Mesendoderm (in vitro differentiated cells): ENCODE measurements around the gene MERTK.
A peak's percentile ranks its signal among the peaks of the same experiment; 100 is the strongest.

Experiments
- DNase-seq: peaks from one replicate; pipeline ENCODE4 v3.0.0; 2013
- H2AK5ac ChIP-seq: 2 replicates; pipeline ENCODE4 v1.6.1; 2013; ENCODE audit warnings: low read length, inconsistent platforms
- H2BK120ac ChIP-seq: 2 replicates; pipeline ENCODE4 v1.6.1; 2013; ENCODE audit warnings: low read depth, mild to moderate bottlenecking, low read length, moderate library complexity, mixed read lengths
- H2BK15ac ChIP-seq: replicated peaks from 2 replicates; pipeline ENCODE4 v1.6.1; 2013; ENCODE audit warnings: low read depth, mild to moderate bottlenecking, moderate library complexity
- H2BK5ac ChIP-seq: 2 replicates; pipeline ENCODE4 v1.6.1; 2013; ENCODE audit warnings: low read length, inconsistent platforms
- H3K18ac ChIP-seq: 2 replicates; pipeline ENCODE4 v1.6.1; 2013; ENCODE audit warnings: mild to moderate bottlenecking, low read length, mixed read lengths
- H3K23ac ChIP-seq: one replicate; pipeline ENCODE4 v1.6.1; 2013; ENCODE audit warnings: low read length
- H3K27ac ChIP-seq: 2 replicates; pipeline ENCODE4 v1.5.1; 2013; ENCODE audit warnings: low read depth, mild to moderate bottlenecking, inconsistent platforms, low read length, moderate library complexity
- H3K27me3 ChIP-seq: 2 replicates; pipeline ENCODE4 v1.6.1; 2013; ENCODE audit warnings: low read length, control low read depth, mild to moderate bottlenecking, inconsistent platforms; ENCODE audit not compliant: insufficient read depth, poor library complexity
- H3K36me3 ChIP-seq: 2 replicates; pipeline ENCODE4 v1.6.1; 2013; ENCODE audit warnings: low read length, inconsistent platforms; ENCODE audit not compliant: control insufficient read depth, insufficient read depth
- H3K4ac ChIP-seq: one replicate; pipeline ENCODE4 v1.6.1; 2013; ENCODE audit warnings: low read depth, mild to moderate bottlenecking, low read length, moderate library complexity
- H3K4me1 ChIP-seq: 2 replicates; pipeline ENCODE4 v1.6.1; 2013; ENCODE audit warnings: low read depth, low read length, inconsistent platforms; ENCODE audit not compliant: control insufficient read depth
- H3K4me2 ChIP-seq: 2 replicates; pipeline ENCODE4 v1.6.1; 2013; ENCODE audit warnings: low read length
- H3K4me3 ChIP-seq: 2 replicates; pipeline ENCODE4 v1.5.1; 2013; ENCODE audit warnings: mild to moderate bottlenecking, low read length
- H3K56ac ChIP-seq: one replicate; pipeline ENCODE4 v1.6.1; 2013; ENCODE audit warnings: low read length
- H3K79me1 ChIP-seq: 2 replicates; pipeline ENCODE4 v1.6.1; 2013; ENCODE audit warnings: low read length, inconsistent platforms
- H3K79me2 ChIP-seq: 2 replicates; pipeline ENCODE4 v1.6.1; 2013; ENCODE audit warnings: mild to moderate bottlenecking, low read length; ENCODE audit not compliant: control insufficient read depth, insufficient read depth
- H3K9ac ChIP-seq: 2 replicates; pipeline ENCODE4 v1.6.1; 2013; ENCODE audit warnings: low read length, inconsistent platforms
- H4K5ac ChIP-seq: one replicate; pipeline ENCODE4 v1.6.1; 2013; ENCODE audit warnings: low read length
- H4K8ac ChIP-seq: one replicate; pipeline ENCODE4 v1.6.1; 2013; ENCODE audit warnings: low read depth, mild to moderate bottlenecking, control low read depth, low read length, moderate library complexity
- WGBS: extraction: QIAGEN DNeasy Blood & Tissue Kit; methylation state at CpG from one replicate; pipeline ENCODE4 v1.1.7; 2013; ENCODE audit warnings: low lambda C conversion rate, missing lambda C conversion rate; ENCODE audit not compliant: insufficient coverage; ENCODE audit errors: extremely low coverage; 5-methylcytosine and 5-hydroxymethylcytosine counted together

MERTK gene

DNA sequence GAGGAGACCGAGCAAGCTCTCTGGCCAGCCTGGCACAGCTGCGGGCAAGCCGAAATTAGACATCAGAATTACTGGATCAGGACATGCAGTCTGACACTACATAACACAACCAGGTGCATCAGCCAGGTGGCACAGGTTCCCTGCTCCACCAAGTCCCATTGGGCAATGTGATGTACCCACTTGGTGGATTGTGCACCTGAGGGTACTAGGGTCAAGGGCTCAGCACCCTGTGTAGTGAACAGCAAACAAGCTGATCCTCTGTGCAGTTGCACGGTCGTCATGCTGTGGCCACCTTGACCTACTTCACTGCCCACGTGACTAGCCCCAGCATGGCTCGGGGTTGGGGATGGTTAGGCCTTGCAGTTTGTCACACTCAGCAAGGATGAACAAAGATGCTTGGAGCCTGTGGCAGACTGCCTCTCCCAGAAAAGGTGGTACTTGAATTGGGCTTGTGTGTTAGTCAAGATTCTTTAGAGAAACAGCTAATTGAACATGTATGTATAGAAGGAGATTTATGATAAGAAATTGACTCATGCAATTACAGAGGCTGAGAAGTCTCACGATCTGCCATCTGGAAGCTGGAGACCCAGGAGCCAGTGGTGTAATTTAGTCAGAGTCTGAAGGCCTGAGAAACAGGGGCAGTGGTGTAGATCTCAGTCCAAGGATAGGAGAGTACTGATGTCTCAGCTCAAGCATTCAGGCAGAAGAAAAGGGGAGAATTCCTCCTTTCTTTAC is 85.2 kb downstream of the MERTK start:
- Histone ChIP-seq H3K4me2 (no peak overlapping the region), H2BK5ac (no peak overlapping the region), H3K36me3 (no peaks in the 10 kb centered on the region), H2BK120ac (no peak overlapping the region), H3K79me2 (no peaks in the 10 kb centered on the region), H3K18ac (no peak overlapping the region), H3K4ac (no peak overlapping the region), H2BK15ac (no peak overlapping the region), H3K79me1 (no peaks in the 10 kb centered on the region), H3K4me3 (no peak overlapping the region), H3K56ac (no peak overlapping the region), H3K9ac (no peak overlapping the region), H4K8ac (no peak overlapping the region), H2AK5ac (no peak overlapping the region), H3K23ac (no peak overlapping the region), H4K5ac (no peak overlapping the region), H3K4me1 (no peaks in the 10 kb centered on the region), H3K27me3 (no peaks in the 10 kb centered on the region), H3K27ac (no peak overlapping the region)
- no CpG with 5 or more reads among the region's 8 CpGs for WGBS
- no peak for DNase-seq

DNA sequence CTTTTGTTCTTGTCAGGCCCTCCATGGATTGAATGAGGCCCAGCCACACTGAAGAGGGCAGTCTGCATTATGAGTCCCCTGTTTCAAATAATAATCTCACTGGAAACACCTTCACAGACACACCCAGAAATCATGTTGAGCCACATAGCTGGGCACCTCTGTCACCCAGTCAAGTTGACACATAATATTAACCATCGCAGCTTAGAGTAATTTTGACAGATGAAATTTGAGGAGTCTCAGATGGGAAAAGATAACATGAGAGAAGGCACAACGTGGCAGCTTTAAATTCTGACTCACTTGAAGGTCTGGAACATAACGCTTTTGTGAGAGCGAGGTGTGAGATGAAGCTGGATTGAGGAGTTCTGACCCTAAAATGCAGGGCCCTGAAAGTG is 85.8 kb downstream of the MERTK start:
- Histone ChIP-seq H3K56ac (no peak overlapping the region), H3K79me1 (no peaks in the 10 kb centered on the region), H3K79me2 (no peaks in the 10 kb centered on the region), H3K4me2 (no peak overlapping the region), H2BK5ac (no peak overlapping the region), H3K4me1 (no peaks in the 10 kb centered on the region), H4K8ac (no peak overlapping the region), H3K9ac (no peak overlapping the region), H3K27me3 (no peaks in the 10 kb centered on the region), H3K36me3 (no peaks in the 10 kb centered on the region), H4K5ac (no peak overlapping the region), H2AK5ac (no peak overlapping the region), H2BK120ac (no peak overlapping the region), H3K23ac (no peak overlapping the region), H3K4me3 (no peak overlapping the region), H2BK15ac (no peak overlapping the region), H3K18ac (no peak overlapping the region), H3K27ac (no peak overlapping the region), H3K4ac (no peak overlapping the region)
- DNase-seq = no peak
- no CpG with 5 or more reads among the region's 4 CpGs for WGBS

DNA sequence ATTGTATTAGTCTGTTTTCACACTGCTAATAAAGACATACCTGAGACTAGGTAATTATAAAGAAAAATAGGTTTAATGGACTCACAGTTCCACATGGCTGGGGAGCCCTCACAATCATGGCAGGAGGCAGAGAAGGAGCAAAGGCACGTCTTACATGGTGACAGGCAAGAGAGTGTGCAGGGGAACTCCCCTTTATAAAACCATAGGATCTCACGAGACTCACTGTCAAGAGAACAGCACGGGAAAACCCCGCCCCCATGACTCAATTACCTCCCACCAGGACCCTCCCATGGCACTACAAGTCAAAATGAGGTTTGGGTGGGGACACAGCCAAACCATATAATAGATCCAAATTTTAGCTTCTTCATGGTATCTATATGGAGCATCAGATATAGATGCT is 87.1 kb downstream of the MERTK start:
- WGBS = no CpG with 5 or more reads among the region's 4 CpGs
- H2AK5ac ChIP-seq = no peak overlapping the region

DNA sequence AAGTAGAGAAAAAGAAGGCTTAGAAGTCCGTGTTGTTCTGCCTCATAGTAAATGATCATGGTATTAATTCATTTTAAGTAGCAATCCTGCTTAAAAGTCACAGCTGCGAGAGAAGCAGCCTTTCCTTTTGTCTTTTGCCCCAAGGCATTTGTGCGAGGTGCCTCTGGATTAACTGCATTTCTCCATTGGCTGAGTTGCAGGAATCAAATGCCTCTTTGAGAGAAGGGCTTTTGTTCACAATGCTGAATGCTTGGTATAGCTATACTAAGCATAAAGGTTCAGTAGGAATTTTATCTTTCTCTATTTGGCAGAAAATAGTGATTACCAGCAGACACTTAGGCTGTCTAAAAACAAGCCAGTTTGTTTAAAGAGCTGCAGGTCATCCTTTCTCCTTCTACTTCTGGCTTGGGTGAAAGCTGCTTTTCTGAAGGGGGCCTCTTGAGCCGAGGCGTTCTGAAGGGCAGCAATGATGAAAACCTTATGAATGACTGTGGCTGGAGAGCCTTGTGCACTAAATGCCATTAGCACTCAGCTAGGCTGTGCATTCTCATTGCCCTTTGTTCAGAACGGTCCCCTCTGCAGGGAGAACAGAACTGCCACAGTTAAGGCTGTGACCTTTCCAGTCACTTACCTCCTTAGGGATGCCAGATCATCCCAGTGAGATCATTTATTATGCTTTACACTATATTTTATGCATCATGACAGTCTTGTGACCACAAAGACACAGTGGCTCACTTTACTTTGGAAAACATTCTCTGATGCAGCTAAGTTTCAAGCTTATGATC is 87.9 kb downstream of the MERTK start:
- DNase-seq = peak; percentile 44

More for the DNA sequence above, 87.1 kb downstream of the MERTK start:
- Histone ChIP-seq H3K56ac (no peak overlapping the region), H3K4ac (no peak overlapping the region), H3K4me3 (no peak overlapping the region), H3K79me2 (no peaks in the 10 kb centered on the region), H2BK15ac (no peak overlapping the region), H3K23ac (no peak overlapping the region), H3K36me3 (no peaks in the 10 kb centered on the region), H3K18ac (no peak overlapping the region), H3K4me1 (no peaks in the 10 kb centered on the region), H3K9ac (no peak overlapping the region), H3K27me3 (no peaks in the 10 kb centered on the region), H2BK120ac (no peak overlapping the region), H2BK5ac (no peak overlapping the region), H3K27ac (no peak overlapping the region), H4K5ac (no peak overlapping the region), H3K79me1 (no peaks in the 10 kb centered on the region), H4K8ac (no peak overlapping the region), H3K4me2 (no peak overlapping the region)
- no peak for DNase-seq

DNA sequence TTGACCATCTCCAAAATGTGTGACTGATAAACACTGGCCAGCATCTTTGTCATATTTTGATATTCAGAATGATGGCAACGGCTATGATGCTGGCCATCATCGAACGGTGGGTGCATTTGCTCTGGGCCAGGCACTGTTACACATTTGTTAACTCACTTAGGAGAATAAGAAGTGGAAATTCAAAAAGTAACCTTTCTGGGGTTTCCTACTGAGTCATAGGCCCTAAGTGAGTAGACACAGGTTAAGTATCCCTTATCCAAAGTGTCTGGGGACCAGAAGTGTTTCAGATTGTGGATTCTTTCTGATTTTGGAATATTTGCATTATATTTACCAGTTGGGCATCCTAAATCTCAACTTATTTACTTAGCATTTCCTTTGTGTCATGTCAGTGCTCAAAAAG is 92.0 kb downstream of the MERTK start:
- H3K27me3 ChIP-seq = no peaks in the 10 kb centered on the region
- H4K8ac ChIP-seq = no peak overlapping the region
- no peak overlapping the region for H2BK15ac ChIP-seq
- H3K56ac ChIP-seq = no peak overlapping the region
- H2BK5ac ChIP-seq = no peak overlapping the region
- no peak overlapping the region for H3K23ac ChIP-seq
- H4K5ac ChIP-seq = no peak overlapping the region
- H3K9ac ChIP-seq = no peak overlapping the region
- no peaks in the 10 kb centered on the region for H3K79me1 ChIP-seq
- H3K4ac ChIP-seq = no peak overlapping the region
- no peak overlapping the region for H3K4me2 ChIP-seq
- no peaks in the 10 kb centered on the region for H3K79me2 ChIP-seq
- no CpG with 5 or more reads among the region's 3 CpGs for WGBS
- H3K18ac ChIP-seq = no peak overlapping the region
- no peak overlapping the region for H3K4me3 ChIP-seq
- no peaks in the 10 kb centered on the region for H3K4me1 ChIP-seq
- H2BK120ac ChIP-seq = no peak overlapping the region
- no peak overlapping the region for H2AK5ac ChIP-seq
- no peak overlapping the region for H3K27ac ChIP-seq
- DNase-seq = no peak
- no peaks in the 10 kb centered on the region for H3K36me3 ChIP-seq

More for the DNA sequence above, 87.9 kb downstream of the MERTK start:
- Histone ChIP-seq H3K4me3 (no peak overlapping the region), H2BK15ac (no peak overlapping the region), H2AK5ac (no peak overlapping the region), H3K79me1 (no peaks in the 10 kb centered on the region), H3K27me3 (no peaks in the 10 kb centered on the region), H2BK5ac (no peak overlapping the region), H3K9ac (no peak overlapping the region), H4K5ac (no peak overlapping the region), H3K36me3 (no peaks in the 10 kb centered on the region), H3K23ac (no peak overlapping the region), H4K8ac (no peak overlapping the region), H3K79me2 (no peaks in the 10 kb centered on the region), H3K56ac (no peak overlapping the region), H3K18ac (no peak overlapping the region), H3K27ac (no peak overlapping the region), H3K4me1 (no peaks in the 10 kb centered on the region), H3K4me2 (no peak overlapping the region), H3K4ac (no peak overlapping the region), H2BK120ac (no peak overlapping the region)
- no CpG with 5 or more reads among the region's 6 CpGs for whole genome bisulfite sequencing
